Psoas muscle (tissue), 8 donors: ENCODE measurements around the gene SLAMF9. TPM values are rescaled to one million over a fixed set of nuclear protein-coding genes. Genes with fewer than 3 reads are reported as not detected.

ENCODE experiments used
- ATAC-seq, 4 donors: fragments of 200-7000 bp; cut with Tn5 transposase; one replicate each; pipeline ENCODE4 v1.9.1; 2020; ENCODE audit warnings: moderate library complexity in 3 of 4, mild to moderate bottlenecking in 2 of 4
- DNase-seq, 2 donors: peaks; one replicate each; pipeline ENCODE4 v3.0.0-alpha.2; 2020
- H3K27ac ChIP-seq: fragments of 200-600 bp; one replicate; pipeline ENCODE4 v1.8.0; 2022
- H3K27me3 ChIP-seq, 3 donors: fragments of 200-600 bp in 1 of 3; one replicate each; pipeline versions ENCODE4 v1.6.1 to v1.8.0; 2013 to 2022; ENCODE audit warnings: low read length in 2 of 3, mild to moderate bottlenecking in 2 of 3, moderate library complexity in 1 of 3; ENCODE audit not compliant: insufficient read depth in 3 of 3
- H3K36me3 ChIP-seq, 2 donors: fragments of 200-600 bp in 1 of 2; one replicate each; pipeline versions ENCODE4 v1.6.1 to v1.8.0; 2013 to 2022; ENCODE audit warnings: low read depth in 1 of 2, mild to moderate bottlenecking in 1 of 2, moderate library complexity in 1 of 2; ENCODE audit not compliant: insufficient read depth in 1 of 2
- H3K4me1 ChIP-seq: fragments of 200-600 bp; one replicate; pipeline ENCODE4 v1.8.0; 2022
- H3K4me3 ChIP-seq: fragments of 200-600 bp; one replicate; pipeline ENCODE4 v1.8.0; 2022; ENCODE audit warnings: mild to moderate bottlenecking
- H3K9me3 ChIP-seq: fragments of 200-600 bp; one replicate; pipeline ENCODE4 v1.8.0; 2022
- WGBS, 3 donors: extraction: QIAGEN DNeasy Blood & Tissue Kit; methylation state at CpG; one replicate each; pipeline versions ENCODE4 v1.1.6 to v1.1.7; 2013; 5-methylcytosine and 5-hydroxymethylcytosine counted together
- intact Hi-C, 2 donors: fragments of 100-400 bp; cut with DNase I; formaldehyde crosslinking; loops; one replicate each; pipeline versions ENCODE4 v1.11.0 to v1.14.2; 2022
- polyA plus RNA-seq, 3 donors: library from polyadenylated mRNA; stranded (reverse); fragments of 200-250 nt; gene quantifications; one replicate each; pipeline ENCODE4 v1.2.3, GENCODE V29; 2013
- total RNA-seq, 4 donors: library from RNA; stranded (reverse); fragmentation: NEBNext Ultra II Directional in 2 of 4; extraction: Animal tissue kit (Norgen Biotek cat#: 25700) in 2 of 4; gene quantifications; one replicate each; pipeline versions ENCODE4 v1.2.1 to v1.2.4, GENCODE V29; 2021 to 2023
- TF ChIP-seq, protein P1 (sequence below): fragments of 200-600 bp; IDR thresholded peaks from one replicate; pipeline ENCODE4 v1.8.0; 2022; ENCODE audit warnings: antibody characterized with exemption
- donor health status: healthy with polysubstance abuse.
- donor health status: DM: no; HTN: no; CAD: no; lungs with moderate emphysema.
- donor health status: Bipolar disorder and iron deficiency.
- donor health status: healthy.
- donor health status: DM: yes; HTN: yes; CAD: no.
- donor health status: DM: no; HTN: no; CAD: no.
- donor health status: DM: no; HTN: no; CAD: no.
- donor health status: DM: yes; HTN: yes; CAD: no.

SLAMF9 gene
- total and polyA plus RNA-seq, 7 donors = not detected

- Histone ChIP-seq H3K4me1 (no peaks in the 10 kb centered on the region), H3K27ac (no peak overlapping the region), H3K27me3 (peaks cover 0 to 33% (median 4%) of the 10 kb centered on the region in 3 donors), H3K4me3 (no peak overlapping the region), H3K9me3 (no peaks in the 10 kb centered on the region), H3K36me3 (no peaks in the 10 kb centered on the region)
- DNase-seq (no peak), ATAC-seq (no peak)
- WGBS, 3 donors = 74 to 83% (median 77%) methylated on average over 6 of the region's 6 CpGs
- TF ChIP-seq, protein P1, sequence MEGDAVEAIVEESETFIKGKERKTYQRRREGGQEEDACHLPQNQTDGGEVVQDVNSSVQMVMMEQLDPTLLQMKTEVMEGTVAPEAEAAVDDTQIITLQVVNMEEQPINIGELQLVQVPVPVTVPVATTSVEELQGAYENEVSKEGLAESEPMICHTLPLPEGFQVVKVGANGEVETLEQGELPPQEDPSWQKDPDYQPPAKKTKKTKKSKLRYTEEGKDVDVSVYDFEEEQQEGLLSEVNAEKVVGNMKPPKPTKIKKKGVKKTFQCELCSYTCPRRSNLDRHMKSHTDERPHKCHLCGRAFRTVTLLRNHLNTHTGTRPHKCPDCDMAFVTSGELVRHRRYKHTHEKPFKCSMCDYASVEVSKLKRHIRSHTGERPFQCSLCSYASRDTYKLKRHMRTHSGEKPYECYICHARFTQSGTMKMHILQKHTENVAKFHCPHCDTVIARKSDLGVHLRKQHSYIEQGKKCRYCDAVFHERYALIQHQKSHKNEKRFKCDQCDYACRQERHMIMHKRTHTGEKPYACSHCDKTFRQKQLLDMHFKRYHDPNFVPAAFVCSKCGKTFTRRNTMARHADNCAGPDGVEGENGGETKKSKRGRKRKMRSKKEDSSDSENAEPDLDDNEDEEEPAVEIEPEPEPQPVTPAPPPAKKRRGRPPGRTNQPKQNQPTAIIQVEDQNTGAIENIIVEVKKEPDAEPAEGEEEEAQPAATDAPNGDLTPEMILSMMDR = no peak
- intact Hi-C loops = no loop called here
These were observed 4.9 kb downstream of the SLAMF9 start for GRCh38 chr1:159949123-159949522.

DNA sequence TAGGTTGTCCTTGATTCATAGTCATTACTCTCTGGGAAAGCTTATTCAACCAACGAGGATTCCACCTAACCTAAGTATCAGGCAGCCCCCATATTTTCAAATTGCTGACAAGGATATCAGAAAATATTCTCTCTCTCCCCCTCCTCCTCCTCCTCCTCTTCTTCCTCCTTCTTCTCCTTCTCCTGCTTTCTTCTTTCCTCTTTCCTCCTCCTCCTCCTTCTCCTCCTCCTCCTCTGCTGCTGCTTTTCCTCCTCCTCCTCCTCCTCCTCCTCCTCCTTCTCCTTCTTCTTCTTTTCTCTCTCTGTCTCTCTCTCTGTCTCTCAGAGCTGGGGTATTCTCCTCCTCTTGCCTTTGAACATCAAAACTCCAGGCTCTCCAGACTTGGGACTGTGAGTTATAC is 6.1 kb downstream of the SLAMF9 start:
- intact Hi-C loops = no loop called here
- DNase-seq (no peak), ATAC-seq (no peak)
- 63 to 94% (median 71%) methylated on average over 1 of the region's 1 CpG for WGBS, 3 donors
- TF ChIP-seq, protein P1 = no peak
- Histone ChIP-seq H3K4me3 (no peak overlapping the region), H3K36me3 (no peaks in the 10 kb centered on the region), H3K9me3 (no peaks in the 10 kb centered on the region), H3K4me1 (no peaks in the 10 kb centered on the region), H3K27ac (no peak overlapping the region), H3K27me3 (peaks cover 0 to 34% (median 6%) of the 10 kb centered on the region in 3 donors)

GRCh38 chr1:159946242-159947187 is 7.5 kb downstream of the SLAMF9 start:
- intact Hi-C loops = no loop called here
- WGBS, 3 donors = 38 to 45% (median 39%) methylated on average over 9 of the region's 9 CpGs
- Histone ChIP-seq H3K27ac (no peak overlapping the region), H3K36me3 (no peaks in the 10 kb centered on the region), H3K4me1 (no peaks in the 10 kb centered on the region), H3K27me3 (peaks cover 0 to 42% (median 8%) of the 10 kb centered on the region in 3 donors), H3K4me3 (peak overlapping the region; percentile 65), H3K9me3 (no peaks in the 10 kb centered on the region)
- TF ChIP-seq, protein P1 = no peak
- ATAC-seq (peak in 1 of 4 donors; percentile 7), DNase-seq (no peak)

GRCh38 chr1:159945483-159946241 is 8.4 kb downstream of the SLAMF9 start, which contains the start of gene IGSF9:
Gene IGSF9 (minus strand): TSS chr1:159945613. CDS start chr1:159943454, 2,159 bp downstream.
- 1 to 2% (median 1%) methylated on average over 51 to 58 of the region's 58 CpGs for WGBS, 3 donors
- TF ChIP-seq, protein P1 = peak; percentile 44
- H3K9me3 ChIP-seq = no peaks in the 10 kb centered on the region
- intact Hi-C loops = no loop called here
- ATAC-seq = peak; percentile 69 to 93 (median 85)
- H3K4me1 ChIP-seq = no peaks in the 10 kb centered on the region
- no peak within 1 kb of the TSS for H3K27ac ChIP-seq
- peaks cover 0 to 42% (median 10%) of the 10 kb centered on the region in 3 donors for H3K27me3 ChIP-seq
- H3K4me3 ChIP-seq = peak within 1 kb of the TSS; percentile 65
- H3K36me3 ChIP-seq = no peaks in the 10 kb centered on the region
- peak; percentile 77 to 85 for DNase-seq
